PC-9 (cell line): ENCODE measurements around the gene FN3KRP. TPM values are rescaled to one million over a fixed set of nuclear protein-coding genes. Genes with fewer than 3 reads are reported as not detected.

Experiments
- BruUV-seq: library from RNA; stranded (reverse); fragments of 400-500 nt; replicated peaks from 2 replicates; lab custom pipeline; 2021; lab: Mats Ljungman, UMichigan
- CTCF ChIA-PET: fragments of 300-600 bp; sonication (Branson Sonifier 250); formaldehyde crosslinking; loops from one replicate; lab custom pipeline; 2022; ENCODE audit warnings: antibody characterized with exemption; lab: Charles Lee
- POLR2A ChIA-PET: fragments of 300-600 bp; sonication (Branson Sonifier 250); formaldehyde crosslinking; loops from one replicate; lab custom pipeline; 2022; ENCODE audit warnings: antibody characterized with exemption; ENCODE audit not compliant: unreplicated experiment; lab: Charles Lee
- DNase-seq, 2 experiments: peaks; one replicate each; pipeline versions ENCODE4 v3.0.0 to v3.0.0-alpha.2; 2015 to 2022; ENCODE audit warnings: mixed read lengths in 1 of 2
- H2AFZ ChIP-seq: fragments of 200-600 bp; sonication (generic); 2 replicates; pipeline ENCODE4 v1.8.1; 2017; ENCODE audit warnings: antibody characterized with exemption
- H3F3A ChIP-seq: fragments of 200-600 bp; sonication (generic); 2 replicates; pipeline ENCODE4 v1.8.1; 2017; ENCODE audit warnings: antibody characterized with exemption, mild to moderate bottlenecking, low read depth; ENCODE audit not compliant: insufficient read depth
- H3K27ac ChIP-seq: fragments of 200-600 bp; sonication (generic); 2 replicates; pipeline ENCODE4 v1.6.1; 2016; ENCODE audit warnings: mixed run types
- H3K27me3 ChIP-seq: fragments of 200-600 bp; sonication (generic); 2 replicates; pipeline ENCODE4 v1.6.1; 2016; ENCODE audit warnings: low read depth, mixed run types; ENCODE audit not compliant: insufficient read depth
- H3K36me3 ChIP-seq: fragments of 200-600 bp; sonication (generic); 2 replicates; pipeline ENCODE4 v1.6.1; 2016; ENCODE audit warnings: low read depth, mixed run types
- H3K4me1 ChIP-seq: fragments of 200-600 bp; sonication (generic); replicated peaks from 2 replicates; pipeline ENCODE4 v1.6.1; 2016; ENCODE audit warnings: mixed run types; ENCODE audit not compliant: insufficient read depth
- H3K4me2 ChIP-seq: fragments of 200-600 bp; sonication (generic); 2 replicates; pipeline ENCODE4 v1.6.1; 2017; ENCODE audit warnings: mixed run types
- H3K4me3 ChIP-seq: fragments of 200-600 bp; sonication (generic); 2 replicates; pipeline ENCODE4 v1.6.1; 2016; ENCODE audit warnings: mixed run types
- H3K79me2 ChIP-seq: fragments of 200-600 bp; sonication (generic); 2 replicates; pipeline ENCODE4 v1.6.1; 2017; ENCODE audit warnings: low read depth, mixed run types
- H3K9me2 ChIP-seq: fragments of 200-600 bp; sonication (generic); 2 replicates; pipeline ENCODE4 v1.8.1; 2017; ENCODE audit warnings: mild to moderate bottlenecking; ENCODE audit not compliant: insufficient read depth
- H3K9me3 ChIP-seq: fragments of 200-600 bp; sonication (generic); 2 replicates; pipeline ENCODE4 v1.8.1; 2016; ENCODE audit warnings: low read depth; ENCODE audit not compliant: insufficient read depth
- H4K20me1 ChIP-seq: fragments of 200-600 bp; sonication (generic); 2 replicates; pipeline ENCODE4 v1.8.1; 2017; ENCODE audit not compliant: insufficient read depth
- EZH2 ChIP-seq: fragments of 200-600 bp; sonication (generic); IDR thresholded peaks from 2 replicates; pipeline ENCODE4 v1.8.0; 2017; ENCODE audit warnings: antibody characterized with exemption, low read depth
- intact Hi-C: fragments of 100-400 bp; cut with micrococcal nuclease; formaldehyde crosslinking; loops from one replicate; pipeline ENCODE4 v1.10.0; 2022; ENCODE audit not compliant: unreplicated experiment
- total RNA-seq: library from RNA; stranded (reverse); gene quantifications from 2 replicates; pipeline ENCODE4 v1.2.3, GENCODE V29; 2021
- TF ChIP-seq, protein P1 (sequence below): fragments of 200-600 bp; sonication (generic); conservative IDR thresholded peaks from 2 replicates; pipeline ENCODE4 v1.6.1; 2017; ENCODE audit warnings: mixed run types, antibody characterized with exemption, mild to moderate bottlenecking, moderate library complexity

Gene FN3KRP
- total RNA-seq, 1 experiment from 2014 or later = 28.8 TPM

DNA sequence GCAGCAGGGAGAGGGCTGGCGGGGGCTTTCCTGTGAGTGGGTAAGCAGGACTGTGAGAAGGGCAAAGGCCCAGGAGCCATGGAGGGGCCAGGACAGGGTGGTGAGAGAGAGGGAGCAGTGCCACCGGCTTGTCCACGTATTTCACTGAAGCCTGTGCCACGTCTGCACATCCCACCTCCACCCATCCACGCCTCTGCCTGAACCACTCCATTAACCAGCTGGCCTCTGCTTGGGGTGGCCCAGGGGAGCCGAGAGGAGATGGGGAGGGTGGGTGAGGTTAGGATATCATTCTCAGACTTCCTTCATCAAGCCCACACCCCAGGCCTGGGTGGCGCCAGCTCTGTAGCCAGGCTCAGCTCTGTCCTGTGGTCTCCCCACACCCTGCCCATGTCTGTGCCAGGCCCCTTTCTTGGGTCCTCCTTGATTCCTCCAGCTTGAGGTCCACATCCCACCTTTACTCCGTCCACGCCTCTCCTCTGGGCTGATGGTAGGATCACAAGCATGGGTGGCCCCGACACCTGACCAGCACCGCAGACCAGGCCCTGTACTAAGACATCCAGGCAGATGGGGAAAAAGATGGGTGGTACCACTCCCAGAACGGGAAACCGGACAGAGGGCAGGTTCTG is 15.7 kb downstream of the FN3KRP start:
- ChIA-PET CTCF (no interaction called here), POLR2A (interaction anchor here (0.6 kb wide), 1 partner anchor 24 kb away, joined by 9 read pairs; no protein-coding TSS in a partner anchor)
- Histone ChIP-seq H3K27ac (no peak overlapping the region), H2AFZ (no peak overlapping the region), H3F3A (no peaks in the 10 kb centered on the region), H3K79me2 (no peaks in the 10 kb centered on the region), H4K20me1 (no peaks in the 10 kb centered on the region), H3K4me1 (no peaks in the 10 kb centered on the region), H3K4me3 (no peak overlapping the region), H3K9me2 (no peaks in the 10 kb centered on the region), H3K27me3 (no peaks in the 10 kb centered on the region), H3K4me2 (no peak overlapping the region), H3K9me3 (no peaks in the 10 kb centered on the region), H3K36me3 (no peaks in the 10 kb centered on the region)
- no TSS peak for BruUV-seq
- TF ChIP-seq, protein P1, sequence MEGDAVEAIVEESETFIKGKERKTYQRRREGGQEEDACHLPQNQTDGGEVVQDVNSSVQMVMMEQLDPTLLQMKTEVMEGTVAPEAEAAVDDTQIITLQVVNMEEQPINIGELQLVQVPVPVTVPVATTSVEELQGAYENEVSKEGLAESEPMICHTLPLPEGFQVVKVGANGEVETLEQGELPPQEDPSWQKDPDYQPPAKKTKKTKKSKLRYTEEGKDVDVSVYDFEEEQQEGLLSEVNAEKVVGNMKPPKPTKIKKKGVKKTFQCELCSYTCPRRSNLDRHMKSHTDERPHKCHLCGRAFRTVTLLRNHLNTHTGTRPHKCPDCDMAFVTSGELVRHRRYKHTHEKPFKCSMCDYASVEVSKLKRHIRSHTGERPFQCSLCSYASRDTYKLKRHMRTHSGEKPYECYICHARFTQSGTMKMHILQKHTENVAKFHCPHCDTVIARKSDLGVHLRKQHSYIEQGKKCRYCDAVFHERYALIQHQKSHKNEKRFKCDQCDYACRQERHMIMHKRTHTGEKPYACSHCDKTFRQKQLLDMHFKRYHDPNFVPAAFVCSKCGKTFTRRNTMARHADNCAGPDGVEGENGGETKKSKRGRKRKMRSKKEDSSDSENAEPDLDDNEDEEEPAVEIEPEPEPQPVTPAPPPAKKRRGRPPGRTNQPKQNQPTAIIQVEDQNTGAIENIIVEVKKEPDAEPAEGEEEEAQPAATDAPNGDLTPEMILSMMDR = no peak
- TF ChIP-seq EZH2 = no peak
- intact Hi-C loops = no loop called here
- DNase-seq = no peak

GRCh38 chr17:82734987-82735866 is 18.7 kb downstream of the FN3KRP start, which contains the start of gene FN3K:
TSS of gene FN3K (plus strand) at chr17:82735615. CDS start at chr17:82735637, 22 bp downstream.
- Histone ChIP-seq H3K4me1 (no peaks in the 10 kb centered on the region), H3K36me3 (no peaks in the 10 kb centered on the region), H3K4me3 (peak within 1 kb of the TSS; percentile 56; the same call in 1 of the 2 replicates), H3K4me2 (peak within 1 kb of the TSS; percentile 73), H3K79me2 (no peaks in the 10 kb centered on the region), H3K9me2 (no peaks in the 10 kb centered on the region), H2AFZ (peak within 1 kb of the TSS; percentile 60; the same call in 1 of the 2 replicates), H3K27me3 (no peaks in the 10 kb centered on the region), H3K9me3 (no peaks in the 10 kb centered on the region), H3F3A (no peaks in the 10 kb centered on the region), H4K20me1 (no peaks in the 10 kb centered on the region), H3K27ac (no peak within 1 kb of the TSS)
- peak in 1 of 2 experiments; percentile 52 for DNase-seq
- POLR2A ChIA-PET = interaction anchor here (0.5 to 0.6 kb wide), 2 partner anchors 27 to 141 kb away, joined by 3 to 9 read pairs; no protein-coding TSS in a partner anchor
- intact Hi-C loops = no loop called here
- TF ChIP-seq, protein P1 = no peak
- TF ChIP-seq EZH2 = no peak
- BruUV-seq = no TSS peak
- CTCF ChIA-PET = no interaction called here

DNA sequence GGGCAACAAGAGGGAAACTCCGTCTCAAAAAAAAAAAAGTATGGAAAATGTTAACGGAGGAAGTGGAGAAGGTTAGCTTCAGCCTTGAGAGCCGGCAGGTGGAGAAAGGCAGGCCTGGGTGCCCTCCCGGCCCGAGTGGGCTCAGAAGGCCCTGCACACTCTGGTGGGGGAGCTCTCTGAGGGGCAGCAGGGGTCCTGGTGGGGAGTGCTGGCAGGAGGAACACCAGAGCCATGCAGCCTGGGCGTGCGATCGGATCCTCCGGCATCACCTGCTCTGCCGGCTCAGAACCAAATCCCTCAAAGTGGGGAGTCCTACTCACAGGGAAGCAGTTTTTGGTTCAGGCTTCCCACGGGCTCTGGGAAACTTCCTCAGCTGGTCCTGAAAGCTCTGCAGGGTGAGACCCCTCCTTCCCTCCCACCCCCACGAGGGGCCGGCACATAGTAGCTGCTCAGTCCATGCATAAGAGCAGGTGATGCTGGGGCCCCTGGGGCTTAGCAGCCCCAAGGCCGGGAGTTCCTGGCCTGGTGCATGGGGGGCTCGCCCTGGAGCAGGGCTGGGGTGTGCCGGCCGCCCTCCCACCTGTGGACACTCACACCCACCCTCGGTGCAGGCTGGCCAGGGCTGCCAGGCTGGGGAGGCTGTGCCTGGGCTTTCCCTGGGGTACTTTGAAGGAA is 20.1 kb downstream of the FN3KRP start:
- Histone ChIP-seq H3F3A (no peaks in the 10 kb centered on the region), H3K4me3 (no peak overlapping the region), H4K20me1 (no peaks in the 10 kb centered on the region), H3K27me3 (no peaks in the 10 kb centered on the region), H3K27ac (no peak overlapping the region), H3K9me3 (no peaks in the 10 kb centered on the region), H2AFZ (no peak overlapping the region), H3K79me2 (no peaks in the 10 kb centered on the region), H3K9me2 (no peaks in the 10 kb centered on the region), H3K4me2 (no peak overlapping the region), H3K36me3 (no peaks in the 10 kb centered on the region), H3K4me1 (no peaks in the 10 kb centered on the region)
- intact Hi-C loops = no loop called here
- TSS peak; percentile 41 for BruUV-seq
- DNase-seq = no peak
- CTCF ChIA-PET = no interaction called here
- TF ChIP-seq, protein P1 = no peak
- TF ChIP-seq EZH2 = no peak
- POLR2A ChIA-PET = no interaction called here
